ENCODE measurements around the gene GNPTAB.

DNA sequence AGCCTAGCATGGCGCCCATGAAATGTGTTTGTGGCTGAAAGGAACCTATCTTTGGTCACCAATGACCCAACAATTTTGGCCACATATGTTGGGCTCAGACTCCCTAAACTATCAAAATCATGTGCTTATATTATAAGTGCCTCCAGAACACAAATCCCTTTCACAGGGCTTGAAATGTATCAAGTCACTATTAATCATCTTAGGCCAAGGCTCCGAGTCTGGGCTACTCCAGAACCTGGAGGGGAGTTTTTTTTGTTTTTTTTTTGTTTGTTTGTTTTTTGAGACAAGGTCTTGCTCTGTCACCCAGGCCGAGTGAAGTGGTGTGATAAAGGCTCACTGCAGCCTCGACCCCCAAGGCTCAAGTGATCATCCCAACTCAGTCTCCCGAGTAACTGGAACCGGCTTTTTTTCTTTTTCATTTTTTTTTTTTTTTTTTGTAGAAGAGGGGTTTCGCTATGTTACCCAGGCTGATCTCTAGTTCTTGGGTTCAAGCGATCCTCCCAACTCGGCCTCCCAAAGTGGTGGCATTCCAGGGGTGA, 45.6 kb upstream of the GNPTAB start:
- TF ChIP-seq, protein P1, sequence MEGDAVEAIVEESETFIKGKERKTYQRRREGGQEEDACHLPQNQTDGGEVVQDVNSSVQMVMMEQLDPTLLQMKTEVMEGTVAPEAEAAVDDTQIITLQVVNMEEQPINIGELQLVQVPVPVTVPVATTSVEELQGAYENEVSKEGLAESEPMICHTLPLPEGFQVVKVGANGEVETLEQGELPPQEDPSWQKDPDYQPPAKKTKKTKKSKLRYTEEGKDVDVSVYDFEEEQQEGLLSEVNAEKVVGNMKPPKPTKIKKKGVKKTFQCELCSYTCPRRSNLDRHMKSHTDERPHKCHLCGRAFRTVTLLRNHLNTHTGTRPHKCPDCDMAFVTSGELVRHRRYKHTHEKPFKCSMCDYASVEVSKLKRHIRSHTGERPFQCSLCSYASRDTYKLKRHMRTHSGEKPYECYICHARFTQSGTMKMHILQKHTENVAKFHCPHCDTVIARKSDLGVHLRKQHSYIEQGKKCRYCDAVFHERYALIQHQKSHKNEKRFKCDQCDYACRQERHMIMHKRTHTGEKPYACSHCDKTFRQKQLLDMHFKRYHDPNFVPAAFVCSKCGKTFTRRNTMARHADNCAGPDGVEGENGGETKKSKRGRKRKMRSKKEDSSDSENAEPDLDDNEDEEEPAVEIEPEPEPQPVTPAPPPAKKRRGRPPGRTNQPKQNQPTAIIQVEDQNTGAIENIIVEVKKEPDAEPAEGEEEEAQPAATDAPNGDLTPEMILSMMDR (IDR thresholded peaks at IDR 0.05), result no peak
- no peak for TF ChIP-seq POLR2A (IDR thresholded peaks at IDR 0.05)
